CD8-positive, alpha-beta memory T cell (primary cell): Measurements from ENCODE around the gene DOCK2. TPM values are rescaled to one million over a fixed set of nuclear protein-coding genes. Genes with fewer than 3 reads are reported as not detected.
"Not testable (repeated sequence)": the region's sequence is repeated elsewhere in the genome, so short reads cannot be mapped to it uniquely, and the experiment has no call there.

Experiments used
- CTCF ChIA-PET: fragments of 350-600 bp; sonication (Branson Sonifier 250); formaldehyde crosslinking; loops from one replicate; lab custom pipeline; 2021; ENCODE audit warnings: antibody characterized with exemption; lab: Charles Lee
- POLR2A ChIA-PET: fragments of 350-600 bp; sonication (Branson Sonifier 250); formaldehyde crosslinking; loops from one replicate; lab custom pipeline; 2021; ENCODE audit warnings: antibody characterized with exemption; lab: Charles Lee
- DNase-seq, 5 donors: peaks; one replicate each; pipeline versions ENCODE4 v3.0.0 to v3.0.0-alpha.2; 2020 to 2022; ENCODE audit warnings: mixed read lengths in 1 of 5
- H3K27ac ChIP-seq: one replicate; pipeline ENCODE4 v1.7.0; 2013; ENCODE audit warnings: low read depth, mild to moderate bottlenecking, low read length, moderate library complexity
- H3K27me3 ChIP-seq: 2 replicates; pipeline ENCODE4 v1.7.0; 2013; ENCODE audit warnings: low read length, mild to moderate bottlenecking; ENCODE audit not compliant: insufficient read depth, poor library complexity, severe bottlenecking
- H3K36me3 ChIP-seq: 2 replicates; pipeline ENCODE4 v1.7.0; 2013; ENCODE audit warnings: mild to moderate bottlenecking, low read length, moderate library complexity; ENCODE audit not compliant: insufficient read depth
- H3K4me1 ChIP-seq: 2 replicates; pipeline ENCODE4 v1.7.0; 2013; ENCODE audit warnings: mild to moderate bottlenecking, low read length, moderate library complexity; ENCODE audit not compliant: insufficient read depth
- H3K4me3 ChIP-seq: 2 replicates; pipeline ENCODE4 v1.7.0; 2013; ENCODE audit warnings: mild to moderate bottlenecking, low read length
- H3K9me3 ChIP-seq: 2 replicates; pipeline ENCODE4 v1.7.0; 2013; ENCODE audit warnings: mild to moderate bottlenecking, low read length
- H3K27ac Mint-ChIP-seq, 8 donors: one replicate each; pipeline ENCODE4 v1.8.0; 2020 to 2021; ENCODE audit warnings: mixed read lengths in 8 of 8, mild to moderate bottlenecking in 6 of 8, inconsistent platforms in 3 of 8, moderate library complexity in 3 of 8
- H3K27me3 Mint-ChIP-seq, 2 donors: one replicate each; pipeline ENCODE4 v1.8.0; 2020 to 2021; ENCODE audit warnings: mixed read lengths in 2 of 2, mild to moderate bottlenecking in 1 of 2, moderate library complexity in 1 of 2
- H3K36me3 Mint-ChIP-seq, 3 donors: one replicate each; pipeline ENCODE4 v1.8.0; 2020 to 2021; ENCODE audit warnings: mixed read lengths in 3 of 3, inconsistent platforms in 1 of 3, mild to moderate bottlenecking in 1 of 3
- H3K4me1 Mint-ChIP-seq, 3 donors: one replicate each; pipeline ENCODE4 v1.8.0; 2020 to 2021; ENCODE audit warnings: mixed read lengths in 3 of 3, inconsistent platforms in 1 of 3, mild to moderate bottlenecking in 1 of 3
- H3K4me3 Mint-ChIP-seq, 7 donors: one replicate each; pipeline ENCODE4 v1.8.0; 2020 to 2021; ENCODE audit warnings: mixed read lengths in 7 of 7, mild to moderate bottlenecking in 6 of 7, moderate library complexity in 4 of 7, inconsistent platforms in 2 of 7
- H3K9me3 Mint-ChIP-seq, 5 donors: one replicate each; pipeline ENCODE4 v1.8.0; 2020 to 2022; ENCODE audit warnings: mixed read lengths in 5 of 5, mild to moderate bottlenecking in 3 of 5, moderate library complexity in 2 of 5, inconsistent platforms in 1 of 5
- polyA plus RNA-seq: library from polyadenylated mRNA; unstranded; fragments of 300-500 nt; fragmentation: Illumina TruSeq; gene quantifications from one replicate; pipeline ENCODE4 v1.2.3, GENCODE V29; 2021
- total RNA-seq, 2 experiments: library from RNA; stranded (reverse); gene quantifications; one replicate each; pipeline ENCODE4 v1.2.3, GENCODE V29; 2021

DOCK2 gene
- total and polyA plus RNA-seq, 3 experiments from 2014 or later, result 102 to 157 (median 155) TPM

- CTCF ChIA-PET, result no interaction called here
- Mint-ChIP-seq H3K27ac (no peak overlapping the region), H3K27me3 (peaks cover 15 to 27% of the 10 kb centered on the region in 2 donors), H3K9me3 (peaks cover 10 to 19% (median 16%) of the 10 kb centered on the region in 5 donors), H3K4me1 (no peaks in the 10 kb centered on the region), H3K4me3 (no peak overlapping the region), H3K36me3 (peaks cover 10 to 16% (median 15%) of the 10 kb centered on the region in 3 donors)
- Histone ChIP-seq H3K27me3 (no peaks in the 10 kb centered on the region), H3K36me3 (no peaks in the 10 kb centered on the region), H3K4me1 (no peaks in the 10 kb centered on the region), H3K9me3 (no peaks in the 10 kb centered on the region), H3K4me3 (no peak overlapping the region), H3K27ac (no peak overlapping the region)
- DNase-seq, result no peak
- POLR2A ChIA-PET, result no interaction called here
Measured at GRCh38 chr5:169607882-169608281, 29.2 kb upstream of the DOCK2 start.

GRCh38 chr5:169609716-169610115 is 27.4 kb upstream of the DOCK2 start:
- no peaks in the 10 kb centered on the region for H3K27me3 ChIP-seq
- no peak overlapping the region for H3K4me3 Mint-ChIP-seq
- no peaks in the 10 kb centered on the region for H3K9me3 ChIP-seq
- no peak for DNase-seq
- H3K36me3 Mint-ChIP-seq, result peaks cover 0 to 12% (median 8%) of the 10 kb centered on the region in 3 donors
- no peaks in the 10 kb centered on the region for H3K4me1 ChIP-seq
- H3K27me3 Mint-ChIP-seq, result peaks cover 19 to 32% of the 10 kb centered on the region in 2 donors
- POLR2A ChIA-PET, result interaction anchor here (0.5 kb wide), 1 partner anchor 26 kb away, joined by 7 read pairs; no protein-coding TSS in a partner anchor
- H3K4me3 ChIP-seq, result no peak overlapping the region
- CTCF ChIA-PET, result no interaction called here
- no peaks in the 10 kb centered on the region for H3K4me1 Mint-ChIP-seq
- H3K27ac ChIP-seq, result no peak overlapping the region
- no peaks in the 10 kb centered on the region for H3K36me3 ChIP-seq
- H3K9me3 Mint-ChIP-seq, result peaks cover 10 to 20% (median 16%) of the 10 kb centered on the region in 5 donors
- no peak overlapping the region for H3K27ac Mint-ChIP-seq

GRCh38 chr5:169610606-169611005 is 26.5 kb upstream of the DOCK2 start:
- ChIA-PET CTCF (no interaction called here), POLR2A (no interaction called here)
- Histone ChIP-seq H3K9me3 (no peaks in the 10 kb centered on the region), H3K36me3 (no peaks in the 10 kb centered on the region), H3K27ac (no peak overlapping the region), H3K27me3 (no peaks in the 10 kb centered on the region), H3K4me3 (no peak overlapping the region), H3K4me1 (no peaks in the 10 kb centered on the region)
- H3K27ac Mint-ChIP-seq, result no peak overlapping the region
- no peaks in the 10 kb centered on the region for H3K4me1 Mint-ChIP-seq
- peaks cover 0 to 12% (median 4%) of the 10 kb centered on the region in 3 donors for H3K36me3 Mint-ChIP-seq
- H3K9me3 Mint-ChIP-seq, result peaks cover 10 to 20% (median 16%) of the 10 kb centered on the region in 5 donors
- peaks cover 19 to 32% of the 10 kb centered on the region in 2 donors for H3K27me3 Mint-ChIP-seq
- DNase-seq, result no peak
- no peak overlapping the region for H3K4me3 Mint-ChIP-seq

DNA sequence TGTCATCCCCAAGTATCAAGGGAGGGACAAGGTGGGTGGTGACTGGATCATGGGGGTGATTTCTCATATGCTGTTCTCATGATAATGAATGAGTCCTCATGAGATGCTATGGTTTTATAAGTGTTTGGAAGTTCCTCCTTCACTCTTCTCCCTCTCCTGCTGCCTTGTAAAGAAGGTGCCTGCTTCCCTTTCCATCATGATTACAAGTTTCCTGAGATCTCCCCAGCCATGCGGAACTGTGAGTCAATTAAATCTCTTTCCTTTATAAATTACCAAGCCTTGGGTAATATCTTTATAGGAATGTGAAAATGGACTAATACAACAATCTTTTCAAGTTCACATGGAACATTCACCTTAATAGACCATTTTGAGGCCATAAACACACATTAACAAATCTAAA is 21.5 kb upstream of the DOCK2 start:
- Histone ChIP-seq H3K4me1 (no peaks in the 10 kb centered on the region), H3K27me3 (no peaks in the 10 kb centered on the region), H3K36me3 (no peaks in the 10 kb centered on the region), H3K9me3 (no peaks in the 10 kb centered on the region), H3K4me3 (no peak overlapping the region), H3K27ac (no peak overlapping the region)
- Mint-ChIP-seq H3K4me3 (no peak overlapping the region), H3K27ac (no peak overlapping the region), H3K4me1 (no peaks in the 10 kb centered on the region), H3K27me3 (peaks cover 18 to 21% of the 10 kb centered on the region in 2 donors), H3K9me3 (peaks cover 7 to 19% (median 15%) of the 10 kb centered on the region in 5 donors), H3K36me3 (peaks cover 0 to 12% (median 0%) of the 10 kb centered on the region in 3 donors)
- POLR2A ChIA-PET, result no interaction called here
- CTCF ChIA-PET, result no interaction called here
- DNase-seq, result no peak

GRCh38 chr5:169624307-169624706 is 12.8 kb upstream of the DOCK2 start:
- CTCF ChIA-PET, H3K9me3 Mint-ChIP-seq: not testable (repeated sequence)

GRCh38 chr5:169626779-169627178 is 10.3 kb upstream of the DOCK2 start:
- Mint-ChIP-seq H3K9me3 (peaks cover 0 to 6% (median 0%) of the 10 kb centered on the region in 5 donors), H3K4me3 (no peak overlapping the region), H3K36me3 (peaks cover 0 to 12% (median 0%) of the 10 kb centered on the region in 3 donors), H3K27ac (no peak overlapping the region), H3K27me3 (peaks cover 0 to 7% of the 10 kb centered on the region in 2 donors), H3K4me1 (peaks cover 0 to 2% (median 0%) of the 10 kb centered on the region in 3 donors)
- POLR2A ChIA-PET, result no interaction called here
- H3K4me1 ChIP-seq, result no peaks in the 10 kb centered on the region
- H3K9me3 ChIP-seq, result no peaks in the 10 kb centered on the region
- no peaks in the 10 kb centered on the region for H3K36me3 ChIP-seq
- CTCF ChIA-PET, result no interaction called here
- DNase-seq, result no peak
- H3K27me3 ChIP-seq, result no peaks in the 10 kb centered on the region
- no peak overlapping the region for H3K4me3 ChIP-seq
- no peak overlapping the region for H3K27ac ChIP-seq

More at GRCh38 chr5:169624307-169624706, 12.8 kb upstream of the DOCK2 start:
- H3K4me1 ChIP-seq, DNase-seq, H3K4me1 Mint-ChIP-seq, H3K9me3 ChIP-seq, POLR2A ChIA-PET, H3K36me3 ChIP-seq, H3K27me3 ChIP-seq, H3K36me3 Mint-ChIP-seq, H3K4me3 ChIP-seq, H3K27ac Mint-ChIP-seq, H3K27ac ChIP-seq, H3K27me3 Mint-ChIP-seq, H3K4me3 Mint-ChIP-seq: not testable (repeated sequence)

DNA sequence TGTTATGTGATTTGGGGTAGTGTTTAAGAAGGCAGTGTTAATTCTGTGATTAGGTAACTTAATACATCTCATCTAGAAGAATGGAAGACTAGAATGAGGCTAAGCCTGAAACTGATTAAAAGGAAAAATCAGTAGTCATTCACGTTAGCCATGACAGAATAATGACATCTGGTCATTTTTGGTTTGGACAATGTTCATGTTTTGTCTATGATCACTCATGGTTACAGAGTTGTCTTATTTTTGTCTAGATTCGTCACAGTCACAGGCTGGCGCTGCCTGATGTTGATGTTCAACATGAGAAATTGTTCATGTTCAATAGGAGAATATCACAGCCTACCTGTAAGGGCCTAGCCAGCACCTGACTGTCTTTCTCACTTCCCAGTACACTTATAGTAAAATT is 9.5 kb upstream of the DOCK2 start:
- Mint-ChIP-seq H3K9me3 (peaks cover 0 to 6% (median 0%) of the 10 kb centered on the region in 5 donors), H3K27ac (no peak overlapping the region), H3K27me3 (peaks cover 0 to 9% of the 10 kb centered on the region in 2 donors), H3K4me1 (peaks cover 0 to 2% (median 0%) of the 10 kb centered on the region in 3 donors), H3K4me3 (no peak overlapping the region), H3K36me3 (peaks cover 0 to 12% (median 0%) of the 10 kb centered on the region in 3 donors)
- Histone ChIP-seq H3K4me1 (no peaks in the 10 kb centered on the region), H3K4me3 (no peak overlapping the region), H3K9me3 (no peaks in the 10 kb centered on the region), H3K27me3 (no peaks in the 10 kb centered on the region), H3K36me3 (no peaks in the 10 kb centered on the region), H3K27ac (no peak overlapping the region)
- ChIA-PET POLR2A (no interaction called here), CTCF (no interaction called here)
- no peak for DNase-seq

DNA sequence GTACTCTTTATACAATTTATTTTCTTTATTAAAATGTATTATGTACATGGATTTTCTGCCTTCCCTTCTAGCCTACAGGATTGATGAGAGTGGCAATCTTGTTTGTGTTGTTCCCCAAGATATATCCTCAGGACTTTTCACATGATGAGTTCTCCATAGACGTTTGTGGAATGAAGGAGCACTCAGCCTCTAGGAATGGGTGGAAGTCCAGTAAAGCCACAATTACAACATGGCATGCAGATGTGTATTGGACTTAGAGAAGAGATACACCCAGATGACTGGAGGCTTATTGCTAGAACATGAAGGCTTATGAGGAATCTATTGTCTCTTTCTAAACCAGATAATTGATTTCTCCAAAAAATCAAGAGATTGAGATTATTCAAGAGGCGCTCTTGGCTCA is 8.2 kb upstream of the DOCK2 start:
- Mint-ChIP-seq H3K4me1 (peaks cover 0 to 2% (median 0%) of the 10 kb centered on the region in 3 donors), H3K36me3 (peaks cover 0 to 12% (median 0%) of the 10 kb centered on the region in 3 donors), H3K27ac (no peak overlapping the region), H3K4me3 (no peak overlapping the region), H3K27me3 (peaks cover 0 to 9% of the 10 kb centered on the region in 2 donors), H3K9me3 (no peaks in the 10 kb centered on the region)
- H3K9me3 ChIP-seq, result no peaks in the 10 kb centered on the region
- H3K27me3 ChIP-seq, result no peaks in the 10 kb centered on the region
- ChIA-PET CTCF (no interaction called here), POLR2A (no interaction called here)
- DNase-seq, result no peak
- H3K36me3 ChIP-seq, result no peaks in the 10 kb centered on the region
- H3K4me3 ChIP-seq, result no peak overlapping the region
- no peak overlapping the region for H3K27ac ChIP-seq
- no peaks in the 10 kb centered on the region for H3K4me1 ChIP-seq
